Gastrocnemius medialis (tissue), 4 donors: ENCODE results near the gene ENDOV.

Experiments
- CTCF ChIP-seq, 5 experiments: fragments of 450-650 bp in 3 of 5; fragments of 200-600 bp in 2 of 5; sonication (generic) in 2 of 5; IDR thresholded peaks in 4 of 5; conservative IDR thresholded peaks in 1 of 5; 1 replicate in 4 of 5; 2 replicates in 1 of 5; pipeline ENCODE4 v1.5.1; 2016 to 2019; ENCODE audit warnings: antibody characterized with exemption in 5 of 5, mild to moderate bottlenecking in 3 of 5, moderate library complexity in 3 of 5
- POLR2A ChIP-seq, 2 donors: fragments of 450-650 bp; IDR thresholded peaks; one replicate each; pipeline ENCODE4 v1.6.1; 2017; ENCODE audit warnings: antibody characterized with exemption in 2 of 2, mild to moderate bottlenecking in 2 of 2, moderate library complexity in 2 of 2

- no peak for TF ChIP-seq CTCF (IDR thresholded peaks at IDR 0.05 in 4 of 5, conservative IDR thresholded peaks at IDR 0.05 in 1 of 5)
- no peak for TF ChIP-seq POLR2A (IDR thresholded peaks at IDR 0.05)
Measured at GRCh38 chr17:80464486-80464885, 49.5 kb downstream of the ENDOV start.
